GM19372 (cell line): ENCODE measurements around the gene RFC2.
"Not testable (repeated sequence)": the region's sequence is repeated elsewhere in the genome, so short reads cannot be mapped to it uniquely, and the experiment has no call there.

Experiments used
- ATAC-seq: cut with Tn5 transposase; IDR thresholded peaks from one replicate; pipeline ENCODE4 v1.9.1; 2021; ENCODE audit warnings: mild to moderate bottlenecking, low read depth, moderate library complexity; ENCODE audit not compliant: unreplicated experiment

Gene RFC2

GRCh38 chr7:74283858-74284447 is 29.8 kb upstream of the RFC2 start:
- no peak for ATAC-seq

GRCh38 chr7:74282748-74283459 is 28.7 kb upstream of the RFC2 start:
- ATAC-seq: no peak

- ATAC-seq: no peak
Observed at GRCh38 chr7:74280985-74281384, 26.8 kb upstream of the RFC2 start.

GRCh38 chr7:74277636-74278035 is 23.4 kb upstream of the RFC2 start:
- no peak for ATAC-seq

- no peak for ATAC-seq
Observed at GRCh38 chr7:74275401-74275881, 21.2 kb upstream of the RFC2 start.

GRCh38 chr7:74272305-74273038 is 18.3 kb upstream of the RFC2 start:
- peak; percentile 58 for ATAC-seq

GRCh38 chr7:74271742-74272141 is 17.5 kb upstream of the RFC2 start:
- no peak for ATAC-seq

GRCh38 chr7:74269757-74270277 is 15.6 kb upstream of the RFC2 start:
- no peak for ATAC-seq

GRCh38 chr7:74267756-74268565 is 13.8 kb upstream of the RFC2 start:
- ATAC-seq: no peak

GRCh38 chr7:74266191-74266963 is 12.2 kb upstream of the RFC2 start:
- ATAC-seq: no peak

- ATAC-seq: no peak
Observed at GRCh38 chr7:74263399-74264120, 9.4 kb upstream of the RFC2 start.

GRCh38 chr7:74262639-74263398 is 8.6 kb upstream of the RFC2 start:
- no peak for ATAC-seq

GRCh38 chr7:74258639-74259038 is 4.4 kb upstream of the RFC2 start:
- no peak for ATAC-seq

- no peak for ATAC-seq
Observed at GRCh38 chr7:74256491-74257408, 2.6 kb upstream of the RFC2 start.

GRCh38 chr7:74255461-74255860 is 1.3 kb upstream of the RFC2 start:
- ATAC-seq: not testable (repeated sequence)

- no peak for ATAC-seq
Observed at GRCh38 chr7:74254858-74255379, 720 bp upstream of the RFC2 start.

GRCh38 chr7:74253835-74254128 is 417 bp downstream of the RFC2 start:
- peak; percentile 2 for ATAC-seq
